Glutamatergic neuron (in vitro differentiated cells): ENCODE measurements around the gene ARSH. TPM values are rescaled to one million over a fixed set of nuclear protein-coding genes. Genes with fewer than 3 reads are reported as not detected.
"Not testable (repeated sequence)": the region's sequence is repeated elsewhere in the genome, so short reads cannot be mapped to it uniquely, and the experiment has no call there.

ENCODE experiments used
- DNase-seq: peaks from one replicate; pipeline ENCODE4 v3.0.0; 2022
- H3K27ac Mint-ChIP-seq: one replicate; pipeline ENCODE4 v1.8.0; 2020; ENCODE audit warnings: mild to moderate bottlenecking, mixed read lengths, inconsistent platforms; ENCODE audit not compliant: unreplicated experiment
- H3K27me3 Mint-ChIP-seq: one replicate; pipeline ENCODE4 v1.8.0; 2020; ENCODE audit warnings: mild to moderate bottlenecking, moderate library complexity, mixed read lengths, inconsistent platforms; ENCODE audit not compliant: unreplicated experiment
- H3K36me3 Mint-ChIP-seq: one replicate; pipeline ENCODE4 v1.8.0; 2020; ENCODE audit warnings: mild to moderate bottlenecking, mixed read lengths, inconsistent platforms; ENCODE audit not compliant: unreplicated experiment
- H3K4me1 Mint-ChIP-seq: one replicate; pipeline ENCODE4 v1.8.0; 2020; ENCODE audit warnings: mild to moderate bottlenecking, low read depth, mixed read lengths, inconsistent platforms; ENCODE audit not compliant: unreplicated experiment
- H3K4me3 Mint-ChIP-seq: one replicate; pipeline ENCODE4 v1.8.0; 2020; ENCODE audit warnings: mild to moderate bottlenecking, mixed read lengths, inconsistent platforms; ENCODE audit not compliant: unreplicated experiment
- H3K9me3 Mint-ChIP-seq: one replicate; pipeline ENCODE4 v1.8.0; 2020; ENCODE audit warnings: mild to moderate bottlenecking, moderate library complexity, mixed read lengths, inconsistent platforms; ENCODE audit not compliant: unreplicated experiment
- long read RNA-seq: library from polyadenylated mRNA; unstranded; transcript quantifications from one replicate; pipeline ENCODE4 v2.0.0, GENCODE V29; 2020; ENCODE audit not compliant: unreplicated experiment
- total RNA-seq: library from RNA; stranded (reverse); fragmentation: NEBNext Ultra II Directional; extraction: Animal tissue kit (Norgen Biotek cat#: 25700); gene quantifications from one replicate; pipeline ENCODE4 v1.2.1, GENCODE V29; 2021; ENCODE audit not compliant: unreplicated experiment
- TF ChIP-seq, protein P1 (sequence below): fragments of 200-600 bp; sonication (generic); IDR thresholded peaks from one replicate; pipeline ENCODE4 v1.5.0; 2021; ENCODE audit not compliant: partially characterized antibody, unreplicated experiment

ARSH gene, protein sequence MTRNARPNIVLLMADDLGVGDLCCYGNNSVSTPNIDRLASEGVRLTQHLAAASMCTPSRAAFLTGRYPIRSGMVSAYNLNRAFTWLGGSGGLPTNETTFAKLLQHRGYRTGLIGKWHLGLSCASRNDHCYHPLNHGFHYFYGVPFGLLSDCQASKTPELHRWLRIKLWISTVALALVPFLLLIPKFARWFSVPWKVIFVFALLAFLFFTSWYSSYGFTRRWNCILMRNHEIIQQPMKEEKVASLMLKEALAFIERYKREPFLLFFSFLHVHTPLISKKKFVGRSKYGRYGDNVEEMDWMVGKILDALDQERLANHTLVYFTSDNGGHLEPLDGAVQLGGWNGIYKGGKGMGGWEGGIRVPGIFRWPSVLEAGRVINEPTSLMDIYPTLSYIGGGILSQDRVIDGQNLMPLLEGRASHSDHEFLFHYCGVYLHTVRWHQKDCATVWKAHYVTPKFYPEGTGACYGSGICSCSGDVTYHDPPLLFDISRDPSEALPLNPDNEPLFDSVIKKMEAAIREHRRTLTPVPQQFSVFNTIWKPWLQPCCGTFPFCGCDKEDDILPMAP
- not detected for total RNA-seq
- long read RNA-seq = 0 reads

DNA sequence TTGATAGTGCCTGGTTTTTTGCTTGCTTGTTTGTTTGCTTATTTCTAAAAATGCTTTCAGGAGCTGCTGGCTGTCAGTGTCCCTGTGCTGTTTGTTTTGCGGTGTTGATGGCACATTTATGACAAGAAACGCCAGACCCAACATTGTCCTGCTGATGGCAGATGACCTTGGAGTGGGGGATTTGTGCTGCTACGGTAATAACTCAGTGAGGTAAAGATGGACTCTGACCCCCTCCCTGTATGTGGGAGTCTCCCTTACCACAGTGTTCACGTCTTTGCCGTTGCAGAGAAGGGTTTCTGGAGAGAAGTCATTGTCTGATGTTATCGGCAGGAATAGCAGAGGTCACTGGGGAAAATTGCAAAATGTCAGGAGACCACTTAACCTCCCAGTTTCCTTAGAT is at the start of gene ARSH:
TSS of gene ARSH (plus strand) at position 52 of the 400 bp plus-strand sequence. CDS start at position 119, 67 bp downstream.
- no peak within 1 kb of the TSS for H3K4me3 Mint-ChIP-seq
- no peaks in the 10 kb centered on the region for H3K27me3 Mint-ChIP-seq
- DNase-seq = no peak
- TF ChIP-seq, protein P1, sequence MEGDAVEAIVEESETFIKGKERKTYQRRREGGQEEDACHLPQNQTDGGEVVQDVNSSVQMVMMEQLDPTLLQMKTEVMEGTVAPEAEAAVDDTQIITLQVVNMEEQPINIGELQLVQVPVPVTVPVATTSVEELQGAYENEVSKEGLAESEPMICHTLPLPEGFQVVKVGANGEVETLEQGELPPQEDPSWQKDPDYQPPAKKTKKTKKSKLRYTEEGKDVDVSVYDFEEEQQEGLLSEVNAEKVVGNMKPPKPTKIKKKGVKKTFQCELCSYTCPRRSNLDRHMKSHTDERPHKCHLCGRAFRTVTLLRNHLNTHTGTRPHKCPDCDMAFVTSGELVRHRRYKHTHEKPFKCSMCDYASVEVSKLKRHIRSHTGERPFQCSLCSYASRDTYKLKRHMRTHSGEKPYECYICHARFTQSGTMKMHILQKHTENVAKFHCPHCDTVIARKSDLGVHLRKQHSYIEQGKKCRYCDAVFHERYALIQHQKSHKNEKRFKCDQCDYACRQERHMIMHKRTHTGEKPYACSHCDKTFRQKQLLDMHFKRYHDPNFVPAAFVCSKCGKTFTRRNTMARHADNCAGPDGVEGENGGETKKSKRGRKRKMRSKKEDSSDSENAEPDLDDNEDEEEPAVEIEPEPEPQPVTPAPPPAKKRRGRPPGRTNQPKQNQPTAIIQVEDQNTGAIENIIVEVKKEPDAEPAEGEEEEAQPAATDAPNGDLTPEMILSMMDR = no peak
- peaks cover 5% of the 10 kb centered on the region for H3K36me3 Mint-ChIP-seq
- H3K4me1 Mint-ChIP-seq = no peaks in the 10 kb centered on the region
- no peaks in the 10 kb centered on the region for H3K9me3 Mint-ChIP-seq
- no peak within 1 kb of the TSS for H3K27ac Mint-ChIP-seq

DNA sequence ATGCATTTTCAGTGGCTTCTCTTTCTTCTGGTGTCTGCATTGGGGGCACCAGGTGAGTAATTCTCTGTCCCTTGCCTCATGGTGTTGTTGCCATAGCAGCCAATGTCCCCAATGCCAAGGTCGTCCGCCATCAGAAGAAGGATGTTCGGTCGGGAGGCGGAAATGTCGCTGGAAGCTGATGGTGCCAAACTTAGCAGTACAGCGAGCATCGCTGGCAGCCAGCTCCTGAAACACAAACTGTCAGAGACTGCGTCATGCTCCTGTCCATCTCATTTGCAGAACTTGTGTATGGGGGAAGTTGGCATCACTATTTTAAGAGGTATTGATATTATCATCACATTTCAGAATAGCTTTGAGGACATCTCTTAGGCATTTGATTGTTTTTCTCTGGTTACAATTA is 48.1 kb upstream of the ARSH start:
- Mint-ChIP-seq H3K36me3 (no peaks in the 10 kb centered on the region), H3K27me3 (no peaks in the 10 kb centered on the region), H3K9me3 (no peaks in the 10 kb centered on the region), H3K27ac (no peak overlapping the region), H3K4me1 (peaks cover 3% of the 10 kb centered on the region), H3K4me3 (no peak overlapping the region)
- DNase-seq = no peak
- TF ChIP-seq, protein P1 = no peak

DNA sequence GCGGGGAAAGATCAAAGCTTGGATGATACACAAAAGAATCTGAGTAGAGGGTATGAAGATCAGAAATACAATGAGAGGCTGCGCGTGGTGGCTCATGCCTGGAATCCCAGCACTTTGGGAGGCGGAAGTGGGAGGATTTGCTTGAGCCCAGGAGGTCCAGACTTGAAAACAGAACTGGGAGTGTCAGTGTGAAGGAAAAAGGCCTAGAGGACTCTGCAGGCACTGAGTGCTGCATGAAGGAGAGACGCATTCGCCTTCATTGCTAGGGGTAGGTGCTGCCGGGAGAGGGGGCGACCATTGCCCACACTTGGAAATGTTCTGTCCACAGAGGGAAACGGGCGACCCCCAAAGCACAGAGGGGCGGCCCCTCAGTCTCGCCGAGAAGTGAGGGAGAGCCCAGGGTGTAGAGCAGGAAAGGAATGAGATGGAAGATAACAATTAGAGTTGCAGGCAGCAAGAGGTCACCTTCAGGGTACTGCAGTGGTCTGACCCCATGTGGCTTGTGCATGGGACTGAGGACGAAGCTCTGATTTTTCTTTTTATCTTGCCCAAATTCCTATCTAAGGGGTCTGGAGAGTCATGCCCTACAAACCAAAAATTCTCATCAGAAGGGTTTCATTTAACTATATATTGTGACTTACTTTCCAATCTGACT is 45.4 kb upstream of the ARSH start:
- H3K4me3 Mint-ChIP-seq = no peak overlapping the region
- no peaks in the 10 kb centered on the region for H3K9me3 Mint-ChIP-seq
- H3K27me3 Mint-ChIP-seq = no peaks in the 10 kb centered on the region
- no peaks in the 10 kb centered on the region for H3K36me3 Mint-ChIP-seq
- TF ChIP-seq, protein P1 = no peak
- DNase-seq = no peak
- peaks cover 6% of the 10 kb centered on the region for H3K4me1 Mint-ChIP-seq
- H3K27ac Mint-ChIP-seq = no peak overlapping the region

DNA sequence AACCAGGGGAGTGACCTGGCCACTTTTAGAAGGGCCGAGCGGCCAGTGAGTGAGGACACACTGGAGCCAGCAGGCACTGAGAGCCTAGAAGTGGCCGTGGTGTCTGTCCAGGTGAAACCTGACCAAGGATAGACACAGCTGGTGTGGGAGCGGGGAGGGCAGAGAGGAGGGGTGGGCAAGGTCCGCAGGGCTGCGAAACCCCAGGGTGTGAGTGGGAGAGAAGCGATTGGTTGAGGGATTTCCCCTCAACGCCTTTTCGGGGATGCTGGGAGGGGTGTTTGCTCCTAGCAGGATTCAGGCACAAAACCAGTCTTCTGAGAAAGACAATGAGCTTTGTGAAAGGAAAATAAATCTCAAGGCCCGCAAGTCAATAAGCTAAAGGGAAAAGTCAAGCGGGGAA is 44.0 kb upstream of the ARSH start:
- Mint-ChIP-seq H3K27me3 (no peaks in the 10 kb centered on the region), H3K27ac (no peak overlapping the region), H3K9me3 (no peaks in the 10 kb centered on the region), H3K4me3 (no peak overlapping the region), H3K4me1 (peaks cover 6% of the 10 kb centered on the region), H3K36me3 (no peaks in the 10 kb centered on the region)
- DNase-seq = no peak
- TF ChIP-seq, protein P1 = no peak

DNA sequence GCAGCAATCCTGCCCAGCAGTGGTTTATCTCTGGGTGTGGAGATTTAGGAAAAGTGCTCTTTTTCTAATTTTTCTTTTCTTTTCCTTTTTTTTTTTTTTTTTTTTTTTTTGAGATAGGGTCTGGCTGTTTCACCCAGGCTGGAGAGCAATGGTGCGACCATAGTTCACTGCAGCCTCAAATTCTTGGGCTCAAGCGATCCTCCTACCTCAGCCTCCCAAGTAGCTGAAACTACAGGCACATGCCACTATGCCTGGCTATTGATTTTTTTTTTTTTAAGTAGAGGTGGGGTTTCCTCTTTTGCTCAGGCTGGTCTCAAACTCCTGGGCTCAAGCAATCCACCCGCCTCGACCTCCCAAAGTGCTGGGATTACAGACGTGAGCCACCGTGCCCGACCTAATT is 42.9 kb upstream of the ARSH start:
- not testable (repeated sequence) for H3K9me3 Mint-ChIP-seq, H3K27me3 Mint-ChIP-seq, H3K4me3 Mint-ChIP-seq, H3K36me3 Mint-ChIP-seq, H3K27ac Mint-ChIP-seq, H3K4me1 Mint-ChIP-seq, DNase-seq

DNA sequence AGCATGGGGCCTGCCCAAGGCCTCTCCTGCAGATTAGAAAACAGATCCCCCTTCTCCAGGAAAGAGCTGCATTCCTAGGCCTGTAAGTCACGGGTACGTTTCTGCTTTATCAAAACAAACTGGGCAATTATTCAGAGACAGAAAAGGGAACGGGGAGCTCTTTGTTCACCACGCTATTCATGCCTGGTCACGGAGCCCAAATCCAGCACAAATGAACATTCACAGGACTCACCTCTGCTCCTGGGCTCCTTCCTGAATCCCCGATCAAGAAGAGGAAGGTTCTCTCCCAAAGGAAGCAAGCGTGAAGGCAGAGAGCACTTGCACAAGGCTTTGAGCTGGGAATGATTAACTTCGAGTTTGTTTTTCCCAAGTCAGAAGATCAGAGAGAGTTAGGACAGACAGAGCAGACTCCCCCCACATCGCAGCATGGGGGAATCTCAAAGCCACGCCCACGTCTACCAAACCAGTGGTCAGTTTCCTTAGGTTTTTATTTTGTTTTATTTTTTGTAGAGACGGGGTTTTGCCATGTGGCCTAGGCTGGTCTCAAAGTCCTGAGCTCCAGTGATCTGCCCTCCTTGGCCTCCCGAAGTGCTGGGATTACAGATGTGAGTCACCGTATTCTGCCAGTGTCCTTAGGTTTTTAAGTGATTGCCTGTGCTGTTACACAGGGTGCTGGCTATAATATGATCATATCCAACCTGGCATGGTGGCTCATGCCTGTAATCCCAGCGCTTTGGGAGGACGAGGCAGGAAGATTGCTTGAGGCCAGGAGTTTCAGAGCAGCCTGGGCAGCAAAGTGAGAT is 42.2 kb upstream of the ARSH start:
- not testable (repeated sequence) for H3K27ac Mint-ChIP-seq, H3K9me3 Mint-ChIP-seq, DNase-seq, H3K36me3 Mint-ChIP-seq, H3K4me3 Mint-ChIP-seq, H3K27me3 Mint-ChIP-seq
- peaks cover 13% of the 10 kb centered on the region for H3K4me1 Mint-ChIP-seq
